Measurements from ENCODE around the gene ATL1.
"Not testable (repeated sequence)": the region's sequence is repeated elsewhere in the genome, so short reads cannot be mapped to it uniquely, and the experiment has no call there.

The ATL1 gene

DNA sequence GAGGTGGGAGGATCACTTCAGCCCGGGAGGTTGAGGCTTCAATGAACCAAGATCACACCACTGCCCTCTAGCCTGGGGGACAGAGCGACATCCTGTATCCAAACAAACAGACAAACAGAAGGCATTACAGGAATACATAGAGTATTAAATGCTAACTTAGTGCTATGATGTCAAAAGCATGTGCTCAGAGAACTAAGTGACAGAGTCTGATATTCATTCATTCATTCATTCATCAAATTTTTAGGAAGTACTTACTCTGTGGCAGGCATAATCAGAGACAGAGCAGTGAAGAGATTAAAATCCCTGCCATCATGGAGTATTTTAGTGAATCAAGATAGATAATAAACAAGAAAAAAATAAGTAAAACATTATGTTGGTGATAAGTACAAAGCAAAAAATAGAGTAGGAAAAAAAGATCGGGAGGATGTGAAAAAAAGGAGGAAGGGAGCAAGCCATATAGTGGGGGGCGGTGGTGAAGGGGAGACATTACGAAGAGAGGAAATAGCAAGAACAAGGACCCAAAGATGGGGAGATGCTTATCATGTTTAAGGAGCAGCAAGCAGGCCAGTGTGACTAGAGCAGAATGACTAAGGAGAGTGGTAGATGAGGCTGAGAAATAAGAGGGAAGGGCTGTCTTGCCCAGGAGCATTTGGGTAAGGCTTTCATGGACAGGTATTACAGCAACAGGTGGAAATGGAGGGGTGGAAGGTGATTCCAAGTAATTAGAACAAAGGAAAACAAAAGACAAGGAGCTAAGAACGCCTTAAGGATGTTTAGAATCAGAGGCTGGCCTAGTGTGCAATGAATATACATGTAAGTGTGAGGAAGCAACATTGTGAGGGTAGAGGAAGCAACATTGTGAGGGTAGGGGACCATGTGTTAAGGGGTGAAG lies 30.4 kb upstream of the ATL1 start:
- H3K27ac ChIP-seq (ENCODE audit: low read length): no peak overlapping the region
- H3K9ac ChIP-seq (ENCODE audit: low read length in 2 of 2): peak overlapping the region in 1 of 2 donors; percentile 87
- H3K4me1 ChIP-seq (ENCODE audit: control insufficient read depth, insufficient read depth, low read length): peaks cover 13% of the 10 kb centered on the region
- H3K9me3 ChIP-seq (ENCODE audit: control insufficient read depth in 2 of 2, low read length in 2 of 2): no peaks in the 10 kb centered on the region
- no peaks in the 10 kb centered on the region for H3K36me3 ChIP-seq (ENCODE audit: control insufficient read depth in 2 of 2, insufficient read depth in 2 of 2, low read length in 2 of 2)
- peak overlapping the region in 1 of 2 donors; percentile 40 for H3K4me3 ChIP-seq (ENCODE audit: low read length in 2 of 2)
- no peaks in the 10 kb centered on the region for H3K27me3 ChIP-seq (ENCODE audit: control insufficient read depth in 1 of 2, insufficient read depth in 2 of 2, low read length in 2 of 2)

DNA sequence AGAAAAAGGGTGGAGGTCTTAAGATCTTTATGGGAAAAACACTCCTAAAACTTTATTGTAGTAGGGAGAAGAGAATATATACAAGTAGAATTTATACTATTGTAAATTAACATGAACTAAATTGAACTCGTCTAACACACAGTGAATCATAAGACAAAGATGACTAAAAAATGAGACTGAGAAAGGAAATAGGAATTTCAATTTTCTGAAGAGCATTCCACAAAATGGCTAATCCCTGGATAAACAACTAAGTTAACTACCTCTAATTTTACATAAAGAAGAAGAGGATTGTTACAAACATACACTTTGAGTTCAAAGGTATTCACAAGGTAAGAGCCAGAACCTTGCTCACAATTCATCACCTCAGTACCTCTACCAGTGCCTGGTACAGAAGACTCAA lies 29.6 kb upstream of the ATL1 start:
- Histone ChIP-seq H3K9me3 (ENCODE audit: control insufficient read depth in 2 of 2, low read length in 2 of 2) (no peaks in the 10 kb centered on the region), H3K4me3 (ENCODE audit: low read length in 2 of 2) (peak overlapping the region; percentile 69 to 83), H3K9ac (ENCODE audit: low read length in 2 of 2) (peak overlapping the region in 1 of 2 donors; percentile 87), H3K27me3 (ENCODE audit: control insufficient read depth in 1 of 2, insufficient read depth in 2 of 2, low read length in 2 of 2) (no peaks in the 10 kb centered on the region), H3K36me3 (ENCODE audit: control insufficient read depth in 2 of 2, insufficient read depth in 2 of 2, low read length in 2 of 2) (no peaks in the 10 kb centered on the region), H3K27ac (ENCODE audit: low read length) (no peak overlapping the region), H3K4me1 (ENCODE audit: control insufficient read depth, insufficient read depth, low read length) (peaks cover 13% of the 10 kb centered on the region)

GRCh38 chr14:50530794-50531365 lies 29.1 kb upstream of the ATL1 start:
- Histone ChIP-seq H3K9ac (ENCODE audit: low read length in 2 of 2) (peak overlapping the region; percentile 77 to 87), H3K36me3 (ENCODE audit: control insufficient read depth in 2 of 2, insufficient read depth in 2 of 2, low read length in 2 of 2) (no peaks in the 10 kb centered on the region), H3K9me3 (ENCODE audit: control insufficient read depth in 2 of 2, low read length in 2 of 2) (no peaks in the 10 kb centered on the region), H3K4me1 (ENCODE audit: control insufficient read depth, insufficient read depth, low read length) (peaks cover 13% of the 10 kb centered on the region), H3K4me3 (ENCODE audit: low read length in 2 of 2) (peak overlapping the region; percentile 69 to 83), H3K27me3 (ENCODE audit: control insufficient read depth in 1 of 2, insufficient read depth in 2 of 2, low read length in 2 of 2) (no peaks in the 10 kb centered on the region), H3K27ac (ENCODE audit: low read length) (no peak overlapping the region)

DNA sequence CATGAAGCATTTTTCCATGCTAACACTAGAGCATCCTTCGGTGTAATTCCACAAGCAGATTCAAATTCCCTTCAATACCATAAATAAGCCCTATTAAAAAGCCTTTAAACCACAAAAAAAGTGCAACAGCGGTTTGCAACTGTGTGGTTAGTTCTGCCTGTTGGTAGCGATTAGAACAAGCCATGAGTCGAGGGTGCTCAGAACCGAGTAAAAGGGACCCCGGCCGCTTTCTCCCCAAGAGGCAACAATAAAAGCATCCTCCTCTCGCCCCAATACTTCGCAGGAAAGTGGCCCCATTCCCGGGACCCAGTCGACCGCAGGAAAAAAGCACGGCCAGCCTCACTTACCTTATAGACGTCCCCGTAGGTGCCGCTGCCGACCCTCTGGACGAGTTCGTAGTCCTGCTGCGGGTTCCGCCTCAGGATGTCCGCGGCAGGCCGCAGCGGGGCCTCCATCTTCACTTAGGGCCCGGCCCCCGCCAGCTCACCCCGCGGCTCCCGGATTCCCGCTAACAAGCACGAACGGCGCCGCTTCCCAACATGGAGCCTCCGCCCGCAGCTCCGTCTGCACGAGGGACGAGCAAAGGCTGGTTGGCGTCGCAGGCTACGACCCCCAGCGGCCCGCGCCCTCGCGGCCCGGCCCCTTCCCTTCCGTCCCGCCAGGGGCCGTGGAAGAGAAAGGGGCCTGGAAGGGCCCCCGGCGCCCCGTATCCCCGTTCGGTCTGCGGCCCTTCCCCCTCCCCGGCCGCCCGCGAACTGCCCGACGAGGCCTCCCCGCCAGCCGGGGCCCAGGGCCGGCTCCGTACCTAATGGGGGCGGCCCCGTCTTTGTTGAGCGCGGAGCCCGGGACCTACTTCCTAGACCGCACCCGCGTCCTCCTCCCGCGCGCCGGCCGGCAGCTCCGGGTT lies 28.1 kb upstream of the ATL1 start:
- Histone ChIP-seq H3K4me3 (ENCODE audit: low read length in 2 of 2) (peak overlapping the region; percentile 69 to 83), H3K36me3 (ENCODE audit: control insufficient read depth in 2 of 2, insufficient read depth in 2 of 2, low read length in 2 of 2) (no peaks in the 10 kb centered on the region), H3K9me3 (ENCODE audit: control insufficient read depth in 2 of 2, low read length in 2 of 2) (no peaks in the 10 kb centered on the region), H3K4me1 (ENCODE audit: control insufficient read depth, insufficient read depth, low read length) (peaks cover 13% of the 10 kb centered on the region), H3K27ac (ENCODE audit: low read length) (peak overlapping the region; percentile 79), H3K27me3 (ENCODE audit: control insufficient read depth in 1 of 2, insufficient read depth in 2 of 2, low read length in 2 of 2) (no peaks in the 10 kb centered on the region), H3K9ac (ENCODE audit: low read length in 2 of 2) (peak overlapping the region; percentile 77 to 87)

DNA sequence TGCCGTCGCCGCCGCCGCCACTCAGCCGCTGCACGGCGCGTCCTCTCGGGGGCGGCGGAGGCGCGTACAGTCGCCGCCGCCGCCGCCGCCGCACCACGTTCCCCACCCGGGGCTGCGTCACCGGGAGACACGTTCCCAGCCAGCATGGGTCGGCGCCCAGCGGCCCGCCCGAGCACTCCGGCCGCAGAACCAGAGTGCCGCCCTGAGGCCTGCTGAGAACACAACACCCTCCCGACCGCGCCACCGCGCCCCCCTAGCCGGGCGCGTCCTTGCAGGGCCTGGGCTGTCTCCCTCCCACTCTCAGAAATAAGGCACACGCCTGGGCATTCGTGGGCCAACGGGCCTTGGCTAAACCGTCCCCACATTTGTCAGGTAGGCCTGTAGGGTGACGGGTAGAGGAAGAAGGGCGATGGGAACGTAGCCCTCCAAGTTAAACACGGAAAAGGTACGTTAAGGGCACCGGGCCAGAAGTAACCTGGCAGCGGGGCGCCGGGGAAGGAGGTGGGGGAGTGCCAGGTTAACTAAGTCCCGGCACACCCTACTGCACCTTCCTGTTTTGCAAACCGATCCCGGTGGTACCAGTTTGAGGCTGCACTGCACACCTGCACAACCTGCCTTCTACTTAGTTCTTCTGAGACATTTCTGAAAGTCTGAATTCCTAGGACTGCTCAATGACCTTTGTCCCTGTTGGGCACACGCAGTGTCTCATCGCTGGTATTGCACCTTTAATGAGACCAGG lies 27.3 kb upstream of the ATL1 start, which contains the start of gene MAP4K5:
Gene MAP4K5, minus strand, starts transcription at position 68 of the 739 bp plus-strand sequence. CDS start 520 bp downstream, outside the sequence.
- peak within 1 kb of the TSS; percentile 69 to 83 for H3K4me3 ChIP-seq (ENCODE audit: low read length in 2 of 2)
- no peaks in the 10 kb centered on the region for H3K36me3 ChIP-seq (ENCODE audit: control insufficient read depth in 2 of 2, insufficient read depth in 2 of 2, low read length in 2 of 2)
- no peaks in the 10 kb centered on the region for H3K27me3 ChIP-seq (ENCODE audit: control insufficient read depth in 1 of 2, insufficient read depth in 2 of 2, low read length in 2 of 2)
- peak within 1 kb of the TSS; percentile 77 to 87 for H3K9ac ChIP-seq (ENCODE audit: low read length in 2 of 2)
- H3K4me1 ChIP-seq (ENCODE audit: control insufficient read depth, insufficient read depth, low read length): peaks cover 13% of the 10 kb centered on the region
- peak within 1 kb of the TSS; percentile 79 for H3K27ac ChIP-seq (ENCODE audit: low read length)
- H3K9me3 ChIP-seq (ENCODE audit: control insufficient read depth in 2 of 2, low read length in 2 of 2): no peaks in the 10 kb centered on the region

GRCh38 chr14:50533241-50533705 lies 26.7 kb upstream of the ATL1 start:
- no peaks in the 10 kb centered on the region for H3K9me3 ChIP-seq (ENCODE audit: control insufficient read depth in 2 of 2, low read length in 2 of 2)
- H3K4me3 ChIP-seq (ENCODE audit: low read length in 2 of 2): peak overlapping the region; percentile 57 to 83
- peaks cover 13% of the 10 kb centered on the region for H3K4me1 ChIP-seq (ENCODE audit: control insufficient read depth, insufficient read depth, low read length)
- H3K36me3 ChIP-seq (ENCODE audit: control insufficient read depth in 2 of 2, insufficient read depth in 2 of 2, low read length in 2 of 2): no peaks in the 10 kb centered on the region
- H3K9ac ChIP-seq (ENCODE audit: low read length in 2 of 2): peak overlapping the region; percentile 65 to 87
- H3K27me3 ChIP-seq (ENCODE audit: control insufficient read depth in 1 of 2, insufficient read depth in 2 of 2, low read length in 2 of 2): no peaks in the 10 kb centered on the region
- no peak overlapping the region for H3K27ac ChIP-seq (ENCODE audit: low read length)

DNA sequence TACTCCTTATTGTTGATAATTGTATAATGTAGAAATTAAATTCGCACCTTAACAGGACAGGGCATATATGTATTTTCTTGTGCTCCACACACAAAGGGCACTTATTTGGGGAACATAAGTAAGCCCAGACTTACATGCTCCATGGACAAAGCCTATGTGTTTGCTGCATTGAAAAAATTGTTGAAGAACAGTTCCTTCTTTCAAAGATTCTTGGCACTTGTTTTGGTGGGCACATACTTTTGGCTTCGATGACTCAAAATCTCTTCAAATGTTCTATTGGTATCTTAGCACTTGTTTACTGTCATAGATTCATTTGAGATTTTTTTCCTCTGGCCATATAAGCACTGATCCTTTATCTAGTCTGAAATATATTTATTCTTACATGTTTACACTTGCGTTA lies 26.1 kb upstream of the ATL1 start:
- Histone ChIP-seq H3K36me3 (ENCODE audit: control insufficient read depth in 2 of 2, insufficient read depth in 2 of 2, low read length in 2 of 2) (no peaks in the 10 kb centered on the region), H3K27me3 (ENCODE audit: control insufficient read depth in 1 of 2, insufficient read depth in 2 of 2, low read length in 2 of 2) (no peaks in the 10 kb centered on the region), H3K4me1 (ENCODE audit: control insufficient read depth, insufficient read depth, low read length) (peaks cover 13% of the 10 kb centered on the region), H3K9ac (ENCODE audit: low read length in 2 of 2) (no peak overlapping the region), H3K9me3 (ENCODE audit: control insufficient read depth in 2 of 2, low read length in 2 of 2) (no peaks in the 10 kb centered on the region), H3K27ac (ENCODE audit: low read length) (no peak overlapping the region), H3K4me3 (ENCODE audit: low read length in 2 of 2) (no peak overlapping the region)

- no peak overlapping the region for H3K4me3 ChIP-seq (ENCODE audit: low read length in 2 of 2)
- H3K9me3 ChIP-seq (ENCODE audit: control insufficient read depth in 2 of 2, low read length in 2 of 2): no peaks in the 10 kb centered on the region
- H3K27ac ChIP-seq (ENCODE audit: low read length): no peak overlapping the region
These were observed 25.5 kb upstream of the ATL1 start for GRCh38 chr14:50534416-50534815.

GRCh38 chr14:50534997-50535396 lies 24.9 kb upstream of the ATL1 start:
- Histone ChIP-seq H3K9me3 (ENCODE audit: control insufficient read depth in 2 of 2, low read length in 2 of 2) (no peaks in the 10 kb centered on the region), H3K36me3 (ENCODE audit: control insufficient read depth in 2 of 2, insufficient read depth in 2 of 2, low read length in 2 of 2) (no peaks in the 10 kb centered on the region), H3K4me1 (ENCODE audit: control insufficient read depth, insufficient read depth, low read length) (peaks cover 9% of the 10 kb centered on the region), H3K4me3 (ENCODE audit: low read length in 2 of 2) (no peak overlapping the region), H3K27ac (ENCODE audit: low read length) (no peak overlapping the region), H3K27me3 (ENCODE audit: control insufficient read depth in 1 of 2, insufficient read depth in 2 of 2, low read length in 2 of 2) (no peaks in the 10 kb centered on the region), H3K9ac (ENCODE audit: low read length in 2 of 2) (no peak overlapping the region)

More at GRCh38 chr14:50534416-50534815, 25.5 kb upstream of the ATL1 start:
- Histone ChIP-seq H3K9ac (ENCODE audit: low read length in 2 of 2) (no peak overlapping the region), H3K36me3 (ENCODE audit: control insufficient read depth in 2 of 2, insufficient read depth in 2 of 2, low read length in 2 of 2) (no peaks in the 10 kb centered on the region), H3K27me3 (ENCODE audit: control insufficient read depth in 1 of 2, insufficient read depth in 2 of 2, low read length in 2 of 2) (no peaks in the 10 kb centered on the region), H3K4me1 (ENCODE audit: control insufficient read depth, insufficient read depth, low read length) (peaks cover 13% of the 10 kb centered on the region)

GRCh38 chr14:50538034-50538433 lies 21.9 kb upstream of the ATL1 start:
- H3K9ac ChIP-seq (ENCODE audit: low read length in 2 of 2); H3K27ac ChIP-seq (ENCODE audit: low read length); H3K4me3 ChIP-seq (ENCODE audit: low read length in 2 of 2); H3K27me3 ChIP-seq (ENCODE audit: control insufficient read depth in 1 of 2, insufficient read depth in 2 of 2, low read length in 2 of 2); H3K9me3 ChIP-seq (ENCODE audit: control insufficient read depth in 2 of 2, low read length in 2 of 2); H3K4me1 ChIP-seq (ENCODE audit: control insufficient read depth, insufficient read depth, low read length); H3K36me3 ChIP-seq (ENCODE audit: control insufficient read depth in 2 of 2, insufficient read depth in 2 of 2, low read length in 2 of 2): not testable (repeated sequence)

Data from stomach smooth muscle (tissue), 2 donors.